Neural cell (in vitro differentiated cells): ENCODE results near the gene NOS1AP.

ENCODE experiments used
- CTCF ChIP-seq: fragments of 450-650 bp; IDR thresholded peaks from 2 replicates; pipeline ENCODE4 v1.5.1; 2014; ENCODE audit warnings: antibody characterized with exemption, mild to moderate bottlenecking, moderate library complexity; ENCODE audit not compliant: poor library complexity, severe bottlenecking
- EP300 ChIP-seq: fragments of 450-650 bp; conservative IDR thresholded peaks from 2 replicates; pipeline ENCODE4 v1.6.1; 2014; ENCODE audit warnings: antibody characterized with exemption, mild to moderate bottlenecking, moderate library complexity; ENCODE audit not compliant: poor library complexity, severe bottlenecking
- EZH2 ChIP-seq: fragments of 200-600, 300-800 bp; shearing (Covaris generic), sonication (generic); IDR thresholded peaks from 2 replicates; pipeline ENCODE4 v1.6.1; 2014; ENCODE audit warnings: antibody characterized with exemption, low read length, borderline replicate concordance, mild to moderate bottlenecking; ENCODE audit not compliant: insufficient read depth, poor library complexity, severe bottlenecking

GRCh38 chr1:162342452-162342983 lies 273.0 kb downstream of the NOS1AP start:
- TF ChIP-seq EZH2 (no peak), CTCF (no peak), EP300 (no peak)
